GM06990 (cell line): ENCODE data around the gene GLG1.

Experiments used
- DNase-seq: peaks from one replicate; pipeline ENCODE4 v3.0.0-alpha.2; 2011; ENCODE audit not compliant: insufficient read length; ENCODE audit errors: extremely low read depth
- H3K27me3 ChIP-seq: replicated peaks from 2 replicates; pipeline ENCODE4 v1.6.0; 2011; ENCODE audit warnings: low read length; ENCODE audit not compliant: control insufficient read depth, insufficient read depth
- H3K36me3 ChIP-seq: 2 replicates; pipeline ENCODE4 v1.5.1; 2011; ENCODE audit warnings: low read length; ENCODE audit not compliant: control insufficient read depth, insufficient read depth
- H3K4me3 ChIP-seq: replicated peaks from 2 replicates; pipeline ENCODE4 v1.5.1; 2011; ENCODE audit warnings: low read depth, mild to moderate bottlenecking, control low read depth, low read length
- TF ChIP-seq, protein P1 (sequence below): IDR thresholded peaks from 2 replicates; pipeline ENCODE4 v1.5.1; 2011; ENCODE audit warnings: low read length, control low read depth, mild to moderate bottlenecking, inconsistent platforms; ENCODE audit not compliant: insufficient read depth, poor library complexity, severe bottlenecking

Gene GLG1

DNA sequence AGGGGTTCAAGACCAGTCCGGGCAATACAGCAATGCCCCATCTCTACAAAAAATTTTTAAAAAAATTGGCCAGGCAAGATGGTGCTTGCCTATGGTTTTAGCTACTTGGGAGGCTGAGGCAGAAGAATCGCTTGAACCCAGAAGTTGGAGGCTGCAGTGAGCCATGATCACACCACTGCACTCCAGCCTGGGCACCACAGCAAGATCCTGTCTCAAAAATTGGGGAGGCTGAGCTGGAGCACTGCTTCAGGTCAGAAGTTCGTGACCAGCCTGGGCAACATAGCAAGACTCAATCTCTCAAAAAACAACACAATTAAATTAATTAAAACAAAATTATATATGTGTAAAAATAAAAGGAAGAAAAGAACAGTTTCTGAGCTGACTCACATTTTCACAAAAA lies 110.9 kb downstream of the GLG1 start:
- TF ChIP-seq, protein P1, sequence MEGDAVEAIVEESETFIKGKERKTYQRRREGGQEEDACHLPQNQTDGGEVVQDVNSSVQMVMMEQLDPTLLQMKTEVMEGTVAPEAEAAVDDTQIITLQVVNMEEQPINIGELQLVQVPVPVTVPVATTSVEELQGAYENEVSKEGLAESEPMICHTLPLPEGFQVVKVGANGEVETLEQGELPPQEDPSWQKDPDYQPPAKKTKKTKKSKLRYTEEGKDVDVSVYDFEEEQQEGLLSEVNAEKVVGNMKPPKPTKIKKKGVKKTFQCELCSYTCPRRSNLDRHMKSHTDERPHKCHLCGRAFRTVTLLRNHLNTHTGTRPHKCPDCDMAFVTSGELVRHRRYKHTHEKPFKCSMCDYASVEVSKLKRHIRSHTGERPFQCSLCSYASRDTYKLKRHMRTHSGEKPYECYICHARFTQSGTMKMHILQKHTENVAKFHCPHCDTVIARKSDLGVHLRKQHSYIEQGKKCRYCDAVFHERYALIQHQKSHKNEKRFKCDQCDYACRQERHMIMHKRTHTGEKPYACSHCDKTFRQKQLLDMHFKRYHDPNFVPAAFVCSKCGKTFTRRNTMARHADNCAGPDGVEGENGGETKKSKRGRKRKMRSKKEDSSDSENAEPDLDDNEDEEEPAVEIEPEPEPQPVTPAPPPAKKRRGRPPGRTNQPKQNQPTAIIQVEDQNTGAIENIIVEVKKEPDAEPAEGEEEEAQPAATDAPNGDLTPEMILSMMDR = no peak

DNA sequence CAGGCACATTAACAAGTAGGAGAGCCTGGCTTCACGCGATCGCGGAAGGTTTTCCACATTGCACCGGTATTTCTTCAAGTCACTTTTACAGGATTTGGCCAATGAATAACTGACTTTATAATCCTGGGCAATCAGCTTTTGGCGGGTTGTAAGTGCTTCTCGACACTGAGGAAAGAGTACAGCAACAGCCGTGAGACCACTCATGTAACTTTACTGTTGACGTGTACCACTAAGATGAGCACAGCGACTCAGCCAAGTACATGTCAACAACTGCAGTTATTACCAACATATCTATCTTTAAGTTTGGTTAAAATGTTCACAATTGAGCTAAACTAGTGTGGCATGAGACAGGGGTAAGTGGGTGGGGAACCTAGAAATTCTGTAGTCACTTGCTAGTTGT lies 113.9 kb downstream of the GLG1 start:
- TF ChIP-seq, protein P1 = no peak
- Histone ChIP-seq H3K4me3 (no peak overlapping the region), H3K36me3 (peaks cover 2% of the 10 kb centered on the region; the same call in 1 of the 2 replicates), H3K27me3 (no peaks in the 10 kb centered on the region)
- DNase-seq = no peak

More for the DNA sequence above, 110.9 kb downstream of the GLG1 start:
- Histone ChIP-seq H3K4me3 (no peak overlapping the region), H3K27me3 (no peaks in the 10 kb centered on the region), H3K36me3 (no peaks in the 10 kb centered on the region; the same call in none of the 2 replicates)
- DNase-seq = no peak

DNA sequence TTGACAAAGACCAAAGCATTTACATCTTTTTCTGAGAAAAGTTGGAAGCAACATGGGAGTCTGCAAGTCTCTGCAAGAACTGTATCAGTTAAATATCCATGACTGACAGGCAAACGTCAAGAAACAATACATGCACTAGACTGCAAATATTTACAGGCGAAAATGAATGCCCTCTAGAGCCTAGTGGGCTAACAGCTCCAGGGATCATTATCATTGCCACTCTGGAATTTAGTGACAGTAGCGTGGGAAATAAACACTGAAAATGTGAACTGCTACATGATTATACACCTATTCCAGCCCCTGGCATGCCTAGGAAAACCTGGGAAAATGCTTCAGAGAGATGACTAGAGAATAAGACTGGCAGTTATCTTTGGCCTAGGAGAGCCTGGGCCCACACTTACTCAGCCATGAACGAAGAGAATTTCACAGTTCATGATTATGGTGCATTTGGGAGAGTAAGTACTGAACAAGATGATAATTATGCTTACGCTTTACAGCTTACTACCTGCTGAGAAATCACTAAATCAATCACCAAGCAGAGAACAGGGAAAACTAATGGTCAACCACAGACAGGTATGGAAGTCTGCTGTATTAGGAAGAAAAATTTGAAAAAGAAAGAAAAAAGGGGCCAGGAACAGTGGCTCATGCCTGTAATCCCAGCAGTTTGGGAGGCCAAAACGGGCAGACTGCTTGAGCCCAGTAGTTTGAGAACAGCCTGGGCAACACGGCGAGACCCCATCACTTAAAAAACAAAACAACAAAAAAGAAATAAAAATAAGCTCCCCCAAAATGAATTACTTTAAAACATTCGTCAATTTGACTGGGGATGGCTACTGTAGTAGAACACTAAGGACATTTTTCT lies 119.0 kb downstream of the GLG1 start:
- no peaks in the 10 kb centered on the region for H3K27me3 ChIP-seq
- TF ChIP-seq, protein P1 = no peak
- peaks cover 6% of the 10 kb centered on the region for H3K36me3 ChIP-seq
- no peak overlapping the region for H3K4me3 ChIP-seq
- no peak for DNase-seq

DNA sequence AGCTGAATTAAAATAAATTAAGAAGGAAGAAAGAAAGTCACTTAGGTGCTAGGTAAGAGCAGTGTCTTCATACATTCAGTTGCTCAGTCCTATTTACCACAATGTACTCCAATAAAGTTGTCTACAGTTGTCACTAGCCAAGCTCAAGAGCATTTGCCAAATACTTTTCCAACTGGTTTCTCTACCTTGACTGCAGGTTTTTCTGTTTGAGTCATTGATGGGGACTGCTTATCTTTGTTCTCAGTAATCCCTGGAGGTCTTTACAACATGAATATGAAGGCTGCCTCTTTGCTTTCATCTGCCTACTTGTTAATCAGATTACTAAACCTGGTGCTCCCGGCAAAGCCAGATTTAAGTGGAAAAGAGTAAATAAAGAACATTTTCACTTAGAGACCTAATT lies 121.0 kb downstream of the GLG1 start:
- Histone ChIP-seq H3K4me3 (no peak overlapping the region), H3K27me3 (no peaks in the 10 kb centered on the region), H3K36me3 (peaks cover 5% of the 10 kb centered on the region)
- DNase-seq = no peak
- TF ChIP-seq, protein P1 = no peak

DNA sequence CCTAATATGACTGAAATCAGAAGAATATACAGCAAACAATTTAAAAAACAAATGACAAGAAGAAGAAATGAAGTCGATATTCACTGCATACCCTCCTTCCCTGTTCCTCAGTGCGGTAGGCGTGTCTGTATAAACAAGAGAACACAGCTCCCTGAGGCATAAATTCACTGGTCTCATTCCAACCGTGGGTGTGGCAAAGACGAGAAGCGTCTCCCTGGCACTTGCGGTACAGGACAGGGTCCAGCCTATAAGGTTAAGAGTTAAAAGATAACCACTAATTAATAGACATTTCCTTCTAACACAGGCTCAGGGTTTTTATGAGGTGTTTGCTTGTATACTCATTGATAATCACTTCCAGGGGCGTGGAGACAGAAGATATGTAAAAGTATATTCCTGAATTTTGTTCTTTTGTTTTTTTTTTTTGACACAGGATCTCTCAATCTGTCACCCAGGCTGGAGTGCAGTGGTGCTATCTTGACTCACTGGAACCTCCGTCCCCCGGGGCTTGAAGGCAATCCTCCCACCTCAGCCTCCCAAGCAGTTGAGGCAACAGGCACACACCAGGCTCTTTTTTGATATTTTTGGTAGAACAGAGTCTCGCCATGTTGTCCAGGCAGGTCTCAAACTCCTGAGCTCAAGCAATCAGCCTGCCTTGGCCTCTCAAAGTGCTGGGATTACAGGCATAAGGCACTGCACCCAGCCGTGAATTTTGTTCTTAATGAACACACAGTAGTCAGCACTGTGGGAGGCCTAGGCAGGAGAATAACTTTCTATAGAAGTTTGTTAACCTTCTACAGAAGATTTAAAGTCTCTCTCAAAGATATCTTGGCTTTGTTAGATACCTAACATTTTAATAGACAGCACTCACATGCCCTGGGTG lies 126.5 kb downstream of the GLG1 start:
- H3K4me3 ChIP-seq = no peak overlapping the region
- TF ChIP-seq, protein P1 = no peak
- peaks cover 5% of the 10 kb centered on the region for H3K36me3 ChIP-seq

More for the DNA sequence above, 126.5 kb downstream of the GLG1 start:
- no peak for DNase-seq
- H3K27me3 ChIP-seq = no peaks in the 10 kb centered on the region
